Measurements from ENCODE around the gene KRT20.

GRCh38 chr17:40915721-40916256 lies 30.7 kb upstream of the KRT20 start:
- TF ChIP-seq YY1 (IDR thresholded peaks at IDR 0.05; ENCODE audit: insufficient read depth, insufficient read length), result no peak
- no peak for TF ChIP-seq SUZ12 (IDR thresholded peaks at IDR 0.05; ENCODE audit: extremely low read depth, insufficient read depth, insufficient read length)
